Hindlimb muscle (tissue), 1 donor: Measurements from ENCODE around the gene CAPN9. TPM values are rescaled to one million over a fixed set of nuclear protein-coding genes. Genes with fewer than 3 reads are reported as not detected.
A peak's percentile ranks its signal among the peaks of the same experiment; 100 is the strongest.

ENCODE experiments used
- DNase-seq: peaks from one replicate; pipeline ENCODE4 v3.0.0-alpha.2; 2013
- polyA plus RNA-seq: library from polyadenylated mRNA; unstranded; fragments of 120-200 nt; gene quantifications from one replicate; pipeline ENCODE4 v1.2.1, GENCODE V29; 2013; ENCODE audit not compliant: insufficient read length

CAPN9 gene
- polyA plus RNA-seq, 1 donor: 0.57 TPM

DNA sequence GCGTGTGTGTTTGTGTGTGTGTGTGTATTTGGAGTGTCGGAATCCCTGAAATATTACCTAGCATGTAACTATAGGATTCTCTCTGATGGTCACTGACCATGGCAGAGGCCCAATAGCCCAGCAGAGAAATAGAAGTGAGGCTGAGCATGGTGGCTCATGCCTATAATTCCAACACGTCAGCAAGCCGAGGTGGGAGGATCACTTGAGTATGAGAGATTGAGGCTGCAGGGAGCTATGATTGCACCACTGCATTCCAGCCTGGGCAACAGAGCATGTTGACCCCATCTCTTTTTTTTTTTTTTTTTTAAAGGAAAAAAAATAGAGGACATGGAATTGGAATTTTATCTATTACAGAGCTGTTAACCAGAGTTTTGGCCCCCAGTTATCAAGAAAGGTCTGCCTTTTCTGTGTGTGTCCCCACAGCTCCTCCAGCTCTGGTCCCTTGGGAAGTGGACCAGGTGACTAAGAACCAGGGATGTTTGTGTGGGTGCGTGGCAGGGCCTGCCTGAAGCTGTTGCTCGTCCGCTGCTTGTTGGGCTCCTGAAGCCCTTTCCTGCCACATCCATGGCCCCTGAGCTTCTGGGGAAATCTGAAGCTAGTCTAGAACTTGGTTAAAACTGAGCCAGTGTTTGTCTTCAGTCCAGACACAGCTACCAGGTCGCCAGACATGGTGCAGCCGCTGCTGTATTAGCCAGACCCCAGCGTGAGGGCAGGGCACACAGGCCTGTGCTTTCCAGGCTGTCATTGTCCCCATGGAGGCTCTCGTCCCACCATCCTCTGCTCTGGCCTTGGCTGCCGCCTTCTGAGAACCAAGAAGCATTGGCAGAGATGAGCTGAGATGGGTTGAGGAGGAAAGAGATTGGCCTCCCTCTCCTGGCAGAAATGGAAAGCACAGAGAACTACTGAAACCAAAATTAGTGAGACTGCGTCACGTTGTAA lies 25.5 kb downstream of the CAPN9 start:
- DNase-seq: peak; percentile 58

DNA sequence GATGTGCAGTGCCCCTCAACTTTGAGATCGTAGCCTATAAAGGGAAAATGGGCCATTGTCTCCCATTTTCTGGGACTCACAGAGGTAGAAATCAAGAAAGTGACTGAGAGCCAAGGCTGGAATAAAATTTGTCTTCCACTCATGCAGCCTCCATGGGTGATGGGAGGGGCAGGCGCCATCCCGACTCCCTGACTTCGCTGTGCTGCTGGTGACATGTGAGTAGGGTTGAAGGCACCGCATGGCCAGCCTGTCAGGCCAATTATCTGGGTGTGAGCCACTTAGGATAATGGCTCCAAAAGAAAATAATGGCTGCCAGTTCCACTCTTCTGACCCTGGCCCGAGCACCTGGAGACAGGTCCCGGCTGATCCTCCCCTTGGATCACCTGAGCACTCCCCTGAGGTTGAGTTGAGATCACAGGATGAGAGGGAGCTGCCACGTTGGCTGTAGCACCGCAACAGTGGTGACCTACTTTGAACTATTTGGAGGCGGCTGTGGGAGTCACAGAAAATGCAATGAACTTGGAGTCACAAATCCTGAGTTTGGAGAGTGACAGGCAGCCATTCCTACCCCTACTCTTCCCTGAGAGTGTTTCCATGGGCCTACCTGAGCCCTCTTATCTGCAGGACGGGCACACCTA lies 26.3 kb downstream of the CAPN9 start:
- DNase-seq: no peak

DNA sequence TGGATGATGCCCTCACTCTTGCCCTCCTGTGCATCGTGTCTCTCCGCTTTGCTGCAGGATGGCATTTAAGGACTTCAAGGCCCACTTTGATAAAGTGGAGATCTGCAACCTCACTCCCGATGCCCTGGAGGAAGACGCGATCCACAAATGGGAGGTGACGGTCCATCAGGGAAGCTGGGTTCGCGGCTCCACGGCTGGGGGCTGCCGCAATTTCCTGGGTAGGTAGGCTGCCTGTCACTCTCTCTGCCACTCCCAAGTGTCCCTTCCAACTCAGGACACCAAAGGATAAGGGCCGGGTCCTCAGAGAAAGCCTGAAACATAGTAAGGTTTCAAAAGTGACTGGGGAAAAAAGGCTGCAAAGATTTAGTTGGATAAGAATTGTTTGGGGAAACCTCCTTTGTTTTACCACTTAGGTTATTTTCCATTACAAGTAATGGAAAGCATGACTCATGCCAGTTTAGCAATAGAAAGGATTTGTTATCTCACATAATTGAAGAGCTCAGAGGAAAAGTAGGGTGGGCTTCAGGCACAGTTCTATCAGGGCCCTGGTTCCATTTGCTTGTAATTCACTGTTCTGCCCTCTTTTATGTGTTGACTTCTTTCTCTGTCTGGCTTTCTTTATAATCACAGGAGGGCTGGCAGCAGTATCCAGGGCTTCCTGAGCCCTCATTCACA lies 31.9 kb downstream of the CAPN9 start:
- DNase-seq: no peak

- no peak for DNase-seq
Measured at GRCh38 chr1:230781131-230781530, 33.9 kb downstream of the CAPN9 start.

DNA sequence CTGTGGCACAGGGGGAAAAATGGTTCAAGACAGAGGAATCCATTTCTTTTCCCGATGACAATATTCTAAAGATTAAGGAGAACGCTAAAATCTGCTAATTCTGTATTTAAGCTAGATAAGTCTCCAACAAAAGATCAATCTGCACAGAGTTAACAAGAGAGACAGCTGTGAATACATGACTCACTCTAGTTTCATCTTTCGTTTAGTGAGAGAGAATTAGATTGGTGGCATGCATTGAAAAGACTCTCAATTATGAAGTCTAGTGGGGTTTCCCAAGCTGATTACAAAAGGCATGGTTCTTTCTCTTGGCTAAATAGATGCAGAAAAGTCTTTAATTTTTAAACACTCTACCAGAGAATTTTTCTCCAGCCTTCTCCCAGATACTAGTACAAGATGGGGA lies 34.4 kb downstream of the CAPN9 start:
- no peak for DNase-seq

DNA sequence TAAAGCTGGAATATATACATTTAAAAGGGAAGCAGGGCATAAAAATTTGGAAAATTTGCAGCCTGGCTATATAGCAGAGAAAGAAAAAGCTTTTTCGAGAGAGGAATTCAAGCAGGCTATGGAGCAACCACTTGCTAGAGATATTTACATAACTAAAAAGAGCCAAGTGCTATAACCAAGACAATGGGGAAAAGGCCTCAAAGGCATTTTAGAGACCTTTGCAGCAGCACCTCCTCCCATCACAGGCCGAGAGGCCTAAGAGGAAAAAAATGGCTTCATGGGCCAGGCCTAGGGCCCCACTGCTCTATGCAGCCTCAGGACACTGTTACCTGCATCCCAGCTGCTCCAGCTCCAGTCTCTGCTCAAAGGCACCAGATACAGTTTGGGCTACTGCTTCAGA lies 37.0 kb downstream of the CAPN9 start:
- DNase-seq: no peak

DNA sequence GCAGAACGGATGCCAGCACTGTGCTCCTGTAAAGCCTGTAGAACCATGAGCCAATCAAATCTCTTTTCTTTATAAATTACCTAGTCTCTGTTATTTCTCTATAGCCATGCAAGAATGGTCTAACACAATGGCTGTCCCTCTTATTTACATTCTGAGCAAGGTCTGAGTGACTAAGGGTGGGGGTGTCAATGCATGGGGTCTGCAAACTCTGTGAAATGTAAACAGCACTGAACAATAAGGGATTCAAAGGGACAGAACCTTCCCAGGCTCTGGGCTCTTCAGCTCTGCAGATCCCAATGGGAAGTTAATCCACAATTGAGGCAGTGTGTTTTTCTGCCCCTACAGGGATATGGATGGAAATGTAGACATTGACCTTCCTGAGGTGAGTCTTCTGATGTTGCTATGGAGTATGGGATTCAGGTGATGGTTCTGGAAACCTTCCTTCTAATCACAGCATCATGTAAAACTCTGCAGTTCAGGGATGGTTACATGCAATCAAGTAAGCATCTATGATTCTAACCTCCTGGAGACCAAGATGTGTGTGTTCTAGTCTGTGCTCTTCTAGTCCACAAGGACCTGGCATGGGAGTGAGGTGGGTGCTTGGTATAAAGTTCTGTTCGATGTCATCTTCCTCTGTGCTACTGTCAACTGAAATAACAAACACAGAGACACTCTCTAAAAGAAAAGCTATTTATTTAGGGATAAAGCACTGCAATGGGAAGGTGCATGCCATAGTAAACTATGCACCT lies 38.6 kb downstream of the CAPN9 start:
- no peak for DNase-seq

DNA sequence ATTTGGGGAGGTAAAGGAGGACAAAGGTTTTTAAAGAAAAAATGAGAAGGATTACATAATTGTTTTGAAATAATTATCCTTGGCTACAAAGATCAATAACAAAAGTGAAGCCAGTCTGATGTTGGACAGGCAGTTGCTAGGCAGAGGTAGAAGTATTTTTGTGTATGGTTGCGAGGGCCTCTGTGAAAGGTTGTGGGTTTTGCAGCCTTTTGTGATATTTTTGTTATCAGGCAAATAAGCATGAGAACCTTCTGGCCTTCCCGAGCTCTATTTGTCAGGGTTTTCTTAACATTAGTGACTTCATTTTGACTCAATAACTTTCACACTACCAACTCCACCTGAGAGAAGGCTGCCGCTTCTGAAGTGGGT lies 39.2 kb downstream of the CAPN9 start:
- no peak for DNase-seq

GRCh38 chr1:230787471-230787870 lies 40.3 kb downstream of the CAPN9 start:
- no peak for DNase-seq

GRCh38 chr1:230788561-230789275 lies 41.5 kb downstream of the CAPN9 start:
- no peak for DNase-seq

- DNase-seq: no peak
Measured at GRCh38 chr1:230790026-230790425, 42.8 kb downstream of the CAPN9 start.

GRCh38 chr1:230791986-230792564 lies 44.9 kb downstream of the CAPN9 start:
- DNase-seq: no peak

- no peak for DNase-seq
Measured at GRCh38 chr1:230792691-230793462, 45.7 kb downstream of the CAPN9 start.

- no peak for DNase-seq
Measured at GRCh38 chr1:230793463-230793745, 46.2 kb downstream of the CAPN9 start.

GRCh38 chr1:230794431-230794830 lies 47.2 kb downstream of the CAPN9 start:
- DNase-seq: no peak

- no peak for DNase-seq
Measured at GRCh38 chr1:230794871-230795605, 47.9 kb downstream of the CAPN9 start.

GRCh38 chr1:230796626-230797025 lies 49.4 kb downstream of the CAPN9 start:
- no peak for DNase-seq

DNA sequence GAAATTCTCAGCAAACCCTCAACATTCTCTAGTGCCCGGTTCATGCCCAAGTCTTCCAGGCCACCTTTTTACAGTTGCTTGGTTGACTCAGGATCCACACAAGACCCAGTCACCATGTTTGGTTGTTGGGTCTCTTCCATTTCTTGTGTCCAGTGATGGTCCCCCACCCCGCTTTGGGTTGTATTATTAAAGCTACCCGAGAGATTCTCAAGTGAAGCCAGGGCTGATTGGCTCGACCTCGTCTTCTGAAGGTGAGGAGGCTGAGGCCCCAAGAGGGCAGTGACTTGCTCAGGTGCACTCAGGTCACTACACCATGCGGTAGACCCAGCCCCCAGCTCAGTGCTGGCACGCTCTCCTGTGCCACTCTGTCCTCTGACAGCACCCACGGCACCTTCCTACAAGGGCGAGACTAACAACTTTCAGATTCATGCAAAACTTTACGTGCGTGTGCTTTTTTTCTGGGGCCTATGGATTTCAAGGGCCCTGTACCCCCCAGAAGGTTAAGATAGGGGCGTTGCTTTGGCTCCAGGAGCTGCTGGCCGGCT lies 50.3 kb downstream of the CAPN9 start:
- DNase-seq: no peak

DNA sequence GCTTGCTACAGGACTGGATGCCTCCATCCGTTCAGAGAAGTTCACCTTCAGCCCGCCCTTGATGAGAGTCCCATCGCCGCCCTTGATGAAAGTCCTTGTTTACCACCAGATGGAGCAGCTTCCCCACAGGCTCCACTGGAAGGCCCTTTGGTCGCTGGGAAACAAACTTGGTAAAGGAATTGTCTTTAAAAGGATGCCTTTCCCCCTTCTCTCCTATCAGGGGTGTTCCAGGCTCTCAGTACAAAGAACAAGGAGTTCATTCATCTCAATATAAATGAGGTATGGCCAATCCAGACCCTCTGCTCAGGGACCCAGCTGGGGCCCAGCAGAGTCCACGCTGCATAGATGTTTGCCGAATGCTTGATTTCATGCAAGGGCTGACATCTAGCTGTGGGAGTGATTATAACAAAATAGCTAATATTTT lies 50.8 kb downstream of the CAPN9 start:
- peak; percentile 75 for DNase-seq

DNA sequence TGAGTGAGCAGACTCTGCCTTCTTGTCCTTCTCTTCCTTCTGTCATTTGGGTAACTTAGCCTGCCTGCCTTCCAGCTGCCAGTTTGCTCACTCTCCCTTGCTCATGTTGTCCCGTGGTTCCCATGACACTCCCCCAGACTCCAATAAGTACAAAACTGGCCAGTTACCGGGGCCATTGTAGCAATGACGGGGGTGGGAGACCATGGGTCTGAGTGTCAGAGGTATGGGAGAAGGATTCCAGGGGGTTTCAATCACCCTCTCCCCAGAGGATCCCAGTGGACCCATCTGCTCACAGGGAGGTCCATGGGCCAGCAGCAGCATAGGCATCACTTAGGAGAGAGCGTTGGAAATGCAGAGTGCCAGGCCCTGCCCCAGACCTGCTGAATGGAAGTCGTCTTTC lies 51.3 kb downstream of the CAPN9 start:
- no peak for DNase-seq
